NCI-H146 treated with DMSO at 0.1 percent for 48 hours (cell line): ENCODE measurements around the gene PHF19.

Source experiments
- DNase-seq: peaks from one replicate; lab custom pipeline; 2025; ENCODE audit not compliant: unreplicated experiment; lab: John Stamatoyannopoulos, UW

Gene PHF19

DNA sequence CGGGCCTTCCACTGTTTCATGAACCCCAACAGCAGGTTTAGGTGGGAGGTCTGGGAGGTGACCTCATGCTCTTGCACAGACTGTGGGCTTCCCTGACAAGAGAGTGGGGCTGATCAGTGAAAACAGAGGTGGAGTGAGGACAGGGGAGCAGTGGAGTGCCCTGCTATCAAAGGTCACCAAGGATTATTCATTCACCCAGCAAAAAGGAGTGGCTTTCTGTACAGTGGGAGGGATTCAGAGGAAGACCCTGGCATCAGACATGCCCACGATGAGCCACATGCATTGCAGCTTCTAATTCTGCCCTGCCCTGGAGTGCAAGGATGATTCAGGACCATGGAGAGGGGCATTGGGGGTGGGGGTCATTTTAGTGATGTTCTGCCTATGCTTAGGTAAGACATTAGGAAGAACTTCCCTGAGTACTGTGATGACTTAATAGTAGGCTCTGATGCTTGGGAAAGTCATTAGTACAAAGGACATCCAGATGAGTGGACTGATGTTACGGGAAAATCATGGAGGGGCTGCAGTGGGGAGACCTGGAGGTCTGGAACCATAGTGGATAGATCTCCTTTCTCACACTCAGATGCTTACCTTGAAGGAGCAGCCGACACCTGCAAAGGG is 36.8 kb upstream of the PHF19 start:
- no peak for DNase-seq

DNA sequence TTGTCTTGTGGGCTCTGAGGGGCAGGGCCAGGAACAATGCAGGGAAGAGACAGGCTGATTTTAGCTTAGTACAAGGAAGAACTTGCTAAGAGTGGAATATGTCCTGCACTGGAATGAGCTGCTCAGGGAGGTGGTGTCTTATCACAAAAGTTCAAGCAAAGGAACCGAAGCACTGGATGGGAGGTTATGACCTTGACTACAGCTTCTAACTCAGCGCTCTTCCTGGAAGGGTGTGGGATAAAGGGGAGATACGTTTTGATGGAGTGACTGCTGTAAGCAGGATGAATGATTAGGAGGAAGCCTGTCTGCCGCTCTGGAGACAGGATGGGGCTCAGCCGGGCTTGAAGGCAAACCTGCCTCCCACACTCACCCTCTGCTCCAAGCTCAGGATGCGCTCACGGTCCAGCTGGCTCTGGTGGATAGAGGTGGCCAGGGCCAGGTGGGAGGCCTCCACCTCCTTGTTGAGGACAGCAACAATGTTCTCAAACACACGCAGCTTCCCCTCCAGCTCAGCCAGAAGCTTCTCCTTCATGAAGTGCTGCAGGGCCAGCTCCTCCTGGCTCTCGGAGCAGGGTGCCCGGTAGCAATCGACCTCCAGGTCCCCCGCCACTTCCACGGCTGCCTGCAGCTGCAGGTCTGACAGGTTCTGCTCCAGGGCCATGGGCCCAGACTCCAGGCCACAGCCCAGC is 36.1 kb upstream of the PHF19 start:
- DNase-seq, result no peak

DNA sequence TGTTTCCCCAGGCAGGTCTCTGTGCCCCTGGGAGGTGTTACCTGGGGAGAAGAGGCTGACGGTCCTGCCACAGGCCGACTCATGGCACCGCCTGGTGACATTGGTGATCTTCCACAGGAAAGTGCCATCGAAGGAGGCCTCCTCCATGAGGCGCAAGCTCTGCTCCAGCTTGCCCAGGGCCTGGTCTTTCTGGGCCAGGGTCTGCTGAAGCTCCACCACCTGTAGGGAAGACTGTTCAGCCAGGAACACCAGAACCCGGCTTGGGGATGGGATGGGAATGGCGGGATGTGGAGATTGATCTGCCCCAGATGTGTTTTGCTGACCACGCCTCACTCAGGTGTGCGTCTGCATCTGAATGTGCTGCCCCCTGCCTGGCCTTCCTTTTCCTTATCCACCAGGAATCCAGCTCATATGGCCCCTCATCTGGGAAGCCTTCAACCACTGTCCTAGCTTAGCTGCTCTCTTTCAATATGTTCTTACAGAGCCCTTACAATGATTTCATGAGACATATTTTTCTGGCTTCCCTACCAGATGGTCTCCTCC is 34.4 kb upstream of the PHF19 start:
- DNase-seq, result no peak

DNA sequence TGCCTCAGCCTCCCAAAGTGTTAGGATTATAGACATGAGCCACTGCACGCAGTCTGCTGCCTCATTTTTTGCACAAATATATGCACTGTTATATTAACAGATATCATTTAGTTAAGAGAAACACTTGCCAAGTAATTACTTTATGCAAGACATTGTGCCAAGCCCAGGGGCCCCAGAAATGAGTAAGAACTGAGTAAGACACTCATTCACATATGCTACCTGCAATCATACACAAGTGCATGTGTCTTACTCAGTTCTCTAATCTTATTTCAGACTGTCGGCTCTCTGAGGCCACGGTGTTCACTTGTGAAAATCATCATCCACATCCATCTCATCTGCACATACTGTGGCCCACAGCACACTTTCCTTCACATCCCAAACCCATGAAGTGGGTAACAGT is 33.7 kb upstream of the PHF19 start:
- DNase-seq, result no peak

DNA sequence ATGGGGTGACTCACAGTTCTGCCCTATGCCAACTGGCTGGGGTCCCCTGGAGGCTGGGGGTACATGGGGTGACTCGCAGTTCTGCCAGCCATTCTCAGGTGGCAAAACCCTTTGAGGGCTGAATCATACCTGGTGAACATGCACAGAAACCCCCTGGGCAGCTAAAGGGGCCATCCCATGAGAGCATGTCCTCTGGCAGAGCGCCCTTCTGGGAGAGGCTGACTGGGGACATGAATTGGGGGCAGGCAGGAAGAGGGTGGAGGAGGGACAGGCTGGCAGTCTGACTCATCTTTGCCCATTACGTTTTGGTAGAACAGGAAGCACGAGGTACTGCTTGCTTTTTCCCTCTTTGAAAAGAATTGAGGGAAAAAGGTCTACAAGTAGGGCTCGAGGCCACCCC is 32.9 kb upstream of the PHF19 start:
- DNase-seq, result no peak

DNA sequence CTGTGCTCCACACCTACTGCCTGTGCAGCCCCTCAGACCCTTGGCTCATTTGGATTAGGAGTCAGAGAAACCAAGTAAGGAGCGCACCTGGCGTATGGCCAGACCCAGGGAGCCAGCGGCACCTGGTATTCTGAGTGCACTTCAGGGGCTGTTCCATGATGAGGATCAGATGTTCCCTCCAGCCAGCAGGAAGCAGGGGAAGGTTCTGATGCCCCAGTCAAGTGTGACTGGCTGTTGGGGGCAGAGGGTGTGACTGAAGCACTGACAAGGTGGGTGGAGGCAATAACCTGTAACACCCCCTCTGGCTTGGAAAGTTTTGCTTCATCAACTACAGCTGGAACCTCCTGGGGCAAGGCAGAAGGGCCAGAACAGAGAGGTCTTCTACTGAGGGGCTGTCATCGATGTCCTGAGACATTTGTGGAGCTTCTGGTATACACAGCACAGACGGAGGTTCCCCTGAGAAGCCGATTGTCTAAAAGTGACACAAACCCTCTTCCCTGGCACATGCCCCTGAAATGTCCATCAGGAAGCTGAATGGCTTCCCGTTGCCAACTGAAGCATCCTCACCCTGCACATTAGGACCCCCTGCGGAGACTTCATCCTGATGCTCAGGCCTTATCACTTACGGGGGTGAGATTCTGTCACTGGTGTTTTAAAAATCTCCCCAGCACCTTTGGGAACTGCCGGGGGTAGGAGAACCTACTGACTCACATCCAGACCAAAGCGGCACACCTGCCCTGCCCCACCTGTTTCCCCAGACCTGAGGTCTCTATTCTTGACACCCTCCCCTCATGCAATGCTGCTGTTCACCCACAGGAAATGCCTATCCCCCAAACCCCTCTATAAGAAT is 28.6 kb upstream of the PHF19 start:
- DNase-seq, result no peak

DNA sequence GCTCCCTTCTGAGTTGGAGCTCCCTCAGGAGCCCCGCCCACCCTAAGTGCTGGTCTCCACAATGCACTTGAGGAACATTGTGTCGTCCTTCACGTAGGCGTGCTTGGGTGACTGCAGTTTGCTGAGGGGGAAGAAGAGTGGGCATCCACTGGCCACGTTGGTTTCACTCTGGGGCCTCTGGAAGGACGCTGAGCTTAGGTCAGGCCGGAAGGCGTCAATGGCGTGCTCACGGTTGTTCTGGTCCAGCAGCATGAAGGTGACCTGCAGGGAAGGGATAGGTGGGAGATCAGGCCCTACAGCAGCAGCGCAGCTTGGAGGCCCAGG is 28.0 kb upstream of the PHF19 start:
- no peak for DNase-seq

DNA sequence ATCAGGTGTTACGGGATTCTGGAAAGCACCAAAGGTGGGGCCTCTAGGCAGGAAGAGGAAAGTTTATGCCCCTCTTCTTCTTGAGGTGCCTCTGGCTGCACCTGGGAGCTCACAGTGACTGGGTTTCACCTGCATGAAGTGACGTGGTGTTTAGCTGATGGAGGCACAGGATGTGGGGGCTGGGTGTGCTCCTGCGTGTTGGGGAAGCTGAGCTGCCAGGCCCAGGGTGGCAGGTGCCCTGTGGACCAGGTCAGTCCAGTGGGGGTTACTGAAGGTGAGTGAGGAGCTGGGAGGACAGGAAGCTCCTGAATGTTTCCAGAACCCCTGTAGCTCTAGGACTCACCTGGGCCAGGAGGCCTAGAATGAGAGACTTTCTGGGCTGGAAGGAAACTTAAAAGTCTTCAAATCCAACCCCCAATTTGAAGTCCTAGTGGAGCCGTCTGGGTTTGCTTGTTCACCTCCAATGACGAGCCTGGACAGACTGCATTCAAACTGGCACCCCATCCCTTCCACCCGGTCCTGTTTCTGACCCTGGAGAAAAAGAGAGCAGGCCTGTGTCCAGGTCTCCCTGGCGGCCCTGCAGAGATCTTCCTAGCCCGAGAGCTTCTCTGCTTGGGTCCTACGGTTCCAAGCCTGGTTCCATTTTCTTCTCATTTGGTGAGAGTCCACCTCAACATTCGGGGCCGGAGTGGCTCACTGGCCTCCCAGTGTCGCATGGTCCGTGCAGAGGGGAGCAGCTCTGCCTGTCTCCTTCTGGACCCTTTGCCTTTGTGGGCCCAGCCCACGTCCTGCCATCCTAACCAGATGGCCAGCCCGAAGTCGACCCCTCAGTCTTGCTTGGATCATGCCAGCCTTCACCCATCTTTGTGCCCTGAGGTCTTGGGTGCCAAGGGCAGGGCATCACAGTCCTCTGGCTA is 27.3 kb upstream of the PHF19 start:
- no peak for DNase-seq

DNA sequence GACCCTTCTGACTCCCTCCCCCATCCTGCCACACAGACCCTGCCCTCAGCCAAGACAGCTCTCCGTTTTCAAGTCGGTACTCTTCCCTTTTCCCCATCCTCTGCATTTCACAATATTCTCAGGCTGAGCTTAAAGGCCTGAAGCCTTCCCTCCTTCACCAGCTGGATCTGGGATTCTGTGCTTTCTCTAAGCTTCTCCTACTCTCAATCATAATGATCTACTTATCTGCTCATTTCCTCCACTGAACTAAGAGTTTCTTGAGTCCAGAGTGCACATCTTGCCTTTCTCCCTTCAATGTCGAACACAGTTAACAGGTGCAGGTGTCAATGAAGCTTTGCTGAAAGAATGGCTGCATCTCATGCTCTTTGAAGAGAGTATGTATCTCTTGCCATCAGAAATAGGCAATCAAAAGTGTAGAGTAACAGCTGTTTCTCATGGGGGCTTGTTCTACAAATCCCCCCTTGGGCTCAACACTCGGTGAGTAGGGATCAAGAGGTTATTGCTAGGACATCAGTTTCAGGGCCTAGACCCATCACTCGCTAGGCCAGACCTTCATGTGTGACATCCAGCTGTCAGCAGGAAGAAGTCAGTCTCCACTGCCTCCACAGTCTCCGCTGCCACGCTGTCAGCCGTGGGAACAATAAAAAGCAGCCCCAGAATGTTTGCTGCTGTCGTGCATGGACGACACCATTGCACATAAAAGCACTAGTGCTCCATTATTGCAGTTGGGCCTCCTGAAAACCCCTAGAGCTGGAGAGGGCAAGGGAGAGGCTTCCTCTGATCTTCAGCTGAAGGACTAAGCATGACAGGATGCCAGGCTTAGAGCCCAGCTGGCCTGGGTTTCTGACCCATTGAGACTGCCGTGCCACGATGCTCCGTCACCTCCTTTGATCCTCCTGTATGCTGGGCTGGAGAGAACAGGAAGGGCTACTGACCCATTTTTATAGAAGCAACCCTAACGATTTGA is 25.9 kb upstream of the PHF19 start:
- no peak for DNase-seq

DNA sequence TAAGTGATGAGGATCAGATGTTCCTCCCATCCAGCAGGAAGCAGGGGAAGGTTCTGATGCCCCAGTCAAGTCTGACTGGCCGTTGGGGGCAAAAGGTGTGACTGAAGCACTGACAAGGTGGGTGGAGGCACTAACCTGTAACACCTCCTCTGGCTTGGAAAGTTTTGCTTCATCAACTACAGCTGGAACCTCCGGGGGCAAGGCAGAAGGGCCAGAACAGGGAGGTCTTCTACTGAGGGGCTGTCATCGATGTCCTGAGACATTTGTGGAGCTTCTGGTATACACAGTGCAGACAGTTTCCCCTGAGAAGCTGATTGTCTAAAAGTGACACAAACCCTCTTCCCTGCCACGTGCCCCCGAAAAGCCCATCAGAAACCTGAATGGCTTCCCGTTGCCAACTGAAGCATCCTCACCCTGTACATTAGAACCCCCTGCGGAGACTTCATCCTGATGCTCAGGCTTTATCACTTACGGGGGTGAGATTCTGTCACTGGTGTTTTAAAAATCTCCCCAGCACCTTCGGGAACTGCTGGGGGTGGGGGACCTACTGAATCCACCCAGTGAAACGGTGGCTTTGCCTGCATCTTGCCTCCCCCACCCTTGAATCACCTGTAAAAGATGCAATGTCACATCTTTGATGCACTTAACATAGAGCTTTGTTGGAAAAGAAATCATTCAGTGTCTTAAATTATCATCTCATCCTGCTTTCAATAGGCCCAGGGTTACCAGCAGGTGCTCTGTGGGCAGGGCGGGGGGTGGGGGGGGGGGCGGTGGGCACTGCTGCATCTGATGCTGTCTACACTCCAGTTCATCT is 25.0 kb upstream of the PHF19 start:
- DNase-seq, result no peak

DNA sequence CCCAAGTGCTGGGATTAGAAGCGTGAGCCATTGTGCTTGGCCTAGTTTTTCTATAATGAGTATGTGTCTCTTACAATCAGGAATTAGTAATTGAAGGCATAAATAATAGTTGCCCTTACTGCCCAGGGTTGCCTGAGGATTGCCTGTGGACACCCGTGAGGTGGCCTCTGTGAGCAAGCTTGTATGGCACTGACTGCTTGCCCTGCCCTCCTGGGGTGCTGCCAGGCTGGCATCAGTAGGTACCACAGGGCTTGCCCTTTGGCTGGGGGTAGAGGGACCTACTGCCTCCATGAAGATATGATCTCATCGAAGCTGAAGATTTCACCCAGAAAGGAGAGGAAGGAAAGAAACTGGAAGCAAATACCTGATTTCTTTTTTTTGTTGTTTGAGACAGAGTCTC is 23.8 kb upstream of the PHF19 start:
- no peak for DNase-seq

DNA sequence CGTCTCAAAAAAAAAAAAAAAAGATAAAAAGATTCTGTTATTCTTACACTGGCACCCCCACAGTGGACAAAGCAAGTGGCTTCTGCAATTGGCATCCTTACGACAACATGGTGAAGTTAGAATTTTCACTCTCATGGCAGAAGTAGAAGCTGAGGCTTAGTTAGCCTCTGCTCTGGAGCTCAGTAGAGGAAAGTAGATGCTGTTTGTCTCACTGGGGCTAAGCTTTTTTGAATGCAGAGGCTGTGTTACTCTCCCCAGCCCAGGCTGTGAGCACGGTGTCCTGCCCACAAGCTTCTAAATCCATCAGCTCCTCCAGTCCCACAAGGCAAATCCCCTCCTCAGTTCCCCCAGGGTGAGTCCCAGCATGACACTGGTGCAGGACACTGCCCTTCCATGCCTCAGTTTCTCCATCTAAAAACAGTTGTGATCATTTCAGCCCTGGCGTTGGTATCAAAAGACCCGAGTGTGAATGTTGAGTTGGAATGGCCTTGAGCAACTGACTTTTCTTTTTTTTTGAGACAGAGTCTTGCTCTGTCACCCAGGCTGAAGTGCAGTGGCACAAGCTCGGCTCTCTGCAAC is 22.6 kb upstream of the PHF19 start:
- no peak for DNase-seq

DNA sequence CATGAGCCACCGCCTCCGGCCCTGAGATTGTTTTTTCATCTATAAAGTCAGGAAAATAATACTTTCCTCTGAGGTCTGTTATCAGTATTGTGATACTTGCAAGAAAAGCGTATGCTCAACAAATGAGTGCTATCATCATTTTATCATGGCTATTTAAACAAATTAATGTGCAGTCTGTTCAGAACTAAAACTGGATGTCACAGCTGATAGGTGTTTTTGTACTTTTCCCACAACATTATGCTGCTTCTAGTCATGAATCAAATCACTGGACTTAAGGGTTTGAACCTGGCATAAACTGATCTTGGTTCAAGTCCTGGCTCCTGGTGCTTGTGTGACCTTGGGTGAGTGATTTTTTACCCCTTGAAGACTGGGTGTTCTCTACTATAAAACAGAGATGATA is 21.4 kb upstream of the PHF19 start:
- DNase-seq, result no peak

DNA sequence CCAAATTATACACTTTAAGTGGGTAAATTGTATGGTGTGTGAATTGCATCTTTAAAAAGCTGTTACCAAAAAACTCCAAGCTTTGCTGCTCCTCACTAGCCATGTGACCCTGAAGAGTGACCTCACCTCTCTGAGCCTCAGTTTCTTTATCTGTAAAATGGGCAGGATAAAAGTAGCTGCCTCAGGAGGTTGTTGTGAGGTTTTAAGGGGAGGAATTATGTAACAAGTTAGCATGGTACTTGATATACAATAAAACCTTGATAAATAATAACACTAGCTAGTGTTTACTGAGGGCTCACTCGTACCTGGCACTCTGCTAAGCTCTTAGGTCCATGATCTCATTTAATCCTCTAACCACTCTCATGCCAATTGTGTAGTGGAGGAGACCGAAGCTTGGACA is 19.0 kb upstream of the PHF19 start:
- no peak for DNase-seq

DNA sequence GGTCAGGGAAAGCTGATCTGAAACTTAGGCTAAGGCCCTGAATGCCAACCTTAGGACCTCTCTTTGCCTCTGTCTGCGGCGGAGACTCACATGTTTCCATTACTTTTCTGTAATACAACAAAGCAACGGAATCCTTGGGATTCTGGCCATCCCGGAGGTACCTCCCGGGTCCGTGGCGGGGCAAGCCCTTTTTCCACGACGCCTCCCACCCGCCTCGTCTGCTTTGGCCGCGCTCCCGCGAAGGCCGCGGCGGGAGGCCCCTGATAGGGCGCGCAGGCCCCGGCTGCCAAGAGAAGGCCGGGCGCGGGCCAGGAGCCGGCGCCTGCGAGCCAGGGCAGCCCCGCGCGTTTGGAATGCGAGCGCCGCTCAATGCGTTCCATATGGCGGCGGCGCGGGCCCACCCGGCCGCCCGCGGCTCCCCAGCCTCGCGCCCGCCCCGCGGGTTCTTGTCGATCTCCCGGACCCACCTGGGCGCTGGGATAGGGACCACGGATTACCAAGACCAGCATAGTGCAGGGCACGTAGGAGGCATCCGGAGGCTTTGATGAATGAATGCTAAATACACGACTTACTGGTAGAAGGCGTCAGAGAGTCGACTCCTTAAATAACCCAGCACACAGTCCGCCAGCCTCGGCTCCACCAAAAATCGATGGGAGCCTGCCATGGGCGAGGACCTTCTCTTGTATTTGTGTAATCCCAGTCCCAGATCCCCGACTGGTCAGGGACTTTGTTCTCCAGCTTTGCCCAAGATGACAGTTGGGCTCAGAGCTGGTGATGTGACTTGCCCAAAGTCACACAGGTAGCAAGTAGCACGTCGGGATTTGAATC is 17.5 kb upstream of the PHF19 start:
- no peak for DNase-seq

DNA sequence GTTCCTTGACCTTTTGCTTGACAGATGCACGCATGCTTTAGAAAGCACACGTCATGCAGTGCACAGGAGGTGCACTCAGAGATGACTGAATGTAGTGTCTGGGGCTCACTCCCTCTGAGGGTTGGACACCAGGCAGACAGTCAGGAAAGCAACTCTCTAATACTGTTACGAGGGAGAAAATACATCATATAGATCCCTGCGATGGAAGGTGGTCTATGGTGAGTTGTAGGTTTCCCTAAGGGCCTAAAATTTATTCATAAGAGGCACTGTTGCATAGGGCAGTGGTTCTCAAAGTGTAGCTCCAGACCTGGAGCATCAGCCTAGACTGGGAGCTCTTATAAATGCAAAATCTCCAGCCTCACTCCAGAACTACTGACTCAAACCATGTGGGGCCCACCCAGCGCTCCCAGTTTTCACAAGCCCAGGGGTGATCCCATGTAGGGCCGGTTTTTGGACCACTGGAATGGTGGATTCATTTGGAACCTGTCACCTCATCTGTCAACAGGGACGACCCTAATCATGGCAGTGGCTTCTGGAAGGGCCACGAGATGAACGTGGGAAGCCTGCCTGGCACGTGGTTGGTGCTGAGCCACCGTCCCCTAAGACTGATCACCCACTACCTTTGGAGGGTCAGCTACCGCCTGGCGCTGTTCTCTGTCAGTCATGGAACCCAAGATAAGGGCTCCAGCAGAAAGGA is 16.8 kb upstream of the PHF19 start:
- DNase-seq, result no peak
